GM19025 (cell line): ENCODE measurements around the gene PHF3.
A peak's percentile ranks its signal among the peaks of the same experiment; 100 is the strongest.

Source experiments
- ATAC-seq: cut with Tn5 transposase; IDR thresholded peaks from one replicate; pipeline ENCODE4 v1.9.1; 2021; ENCODE audit warnings: mild to moderate bottlenecking, low read depth, moderate library complexity; ENCODE audit not compliant: unreplicated experiment

Gene PHF3

DNA sequence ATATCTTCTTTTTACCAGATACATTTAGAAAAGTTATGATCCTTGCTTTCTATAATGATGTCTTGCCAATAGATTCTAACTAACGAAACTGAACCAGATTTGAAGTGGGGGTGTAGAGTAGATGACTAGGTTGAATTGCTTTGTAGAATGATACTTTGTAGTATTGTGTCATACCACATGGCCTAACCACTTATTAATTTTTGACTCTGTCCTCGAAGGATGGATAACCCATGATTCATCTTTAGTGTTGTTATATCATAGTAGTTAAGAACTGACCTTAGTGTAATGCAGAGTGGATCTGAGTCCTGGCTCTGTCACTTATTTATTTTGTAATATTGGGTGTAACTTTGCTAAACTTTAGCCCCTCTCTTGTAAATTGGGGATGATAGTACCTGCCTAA lies 4.5 kb downstream of the PHF3 start:
- ATAC-seq = no peak

DNA sequence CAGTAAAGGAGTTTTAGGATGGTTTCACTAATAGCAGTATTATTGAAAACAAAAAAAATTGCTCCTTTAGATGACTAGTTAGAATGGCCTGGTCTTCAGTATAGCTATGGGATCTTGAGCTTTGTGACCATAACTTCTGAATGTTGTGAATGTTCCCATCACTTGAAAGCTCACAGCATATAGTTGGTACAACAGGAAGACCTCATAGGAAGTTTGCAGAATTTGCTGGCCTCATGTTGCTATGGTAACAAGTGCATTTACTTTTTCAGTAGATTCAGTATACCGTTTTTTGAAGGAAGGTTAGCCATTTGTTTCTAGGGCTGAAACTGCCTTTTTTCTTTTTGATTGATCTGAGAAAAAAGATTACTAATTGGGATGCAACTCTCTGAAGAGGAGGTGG lies 8.3 kb downstream of the PHF3 start:
- ATAC-seq = no peak

DNA sequence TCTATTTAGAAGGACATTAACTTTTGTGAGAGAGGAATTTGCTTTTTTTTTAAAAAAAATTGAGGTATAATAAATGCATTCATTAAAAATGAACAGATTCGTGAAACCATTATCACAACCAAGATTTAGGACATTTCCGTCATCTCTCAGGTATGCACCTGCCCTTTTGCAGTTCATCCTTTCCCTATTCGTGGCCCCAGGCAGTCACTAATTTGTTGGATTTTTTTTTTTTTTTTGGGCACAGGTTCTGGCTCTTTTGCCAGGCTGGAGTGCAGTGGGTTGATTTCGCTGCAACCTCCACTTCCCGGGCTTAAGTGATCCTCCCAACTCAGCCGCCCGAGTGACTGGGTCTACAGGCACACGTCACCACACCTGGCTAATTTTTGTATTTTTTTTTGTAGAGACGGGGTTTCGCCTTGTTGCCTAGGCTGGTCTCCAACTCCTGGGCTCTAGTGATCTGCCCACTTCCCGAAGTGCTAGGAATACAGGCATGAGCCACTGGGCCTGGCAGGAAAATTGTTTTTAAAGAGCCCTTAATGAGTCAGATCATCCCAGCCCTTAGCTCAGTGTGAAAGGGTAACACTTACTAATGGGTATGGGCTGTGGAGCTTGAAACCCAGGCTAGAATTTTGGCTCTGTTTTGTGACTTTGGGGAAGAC lies 9.2 kb downstream of the PHF3 start:
- ATAC-seq = no peak

DNA sequence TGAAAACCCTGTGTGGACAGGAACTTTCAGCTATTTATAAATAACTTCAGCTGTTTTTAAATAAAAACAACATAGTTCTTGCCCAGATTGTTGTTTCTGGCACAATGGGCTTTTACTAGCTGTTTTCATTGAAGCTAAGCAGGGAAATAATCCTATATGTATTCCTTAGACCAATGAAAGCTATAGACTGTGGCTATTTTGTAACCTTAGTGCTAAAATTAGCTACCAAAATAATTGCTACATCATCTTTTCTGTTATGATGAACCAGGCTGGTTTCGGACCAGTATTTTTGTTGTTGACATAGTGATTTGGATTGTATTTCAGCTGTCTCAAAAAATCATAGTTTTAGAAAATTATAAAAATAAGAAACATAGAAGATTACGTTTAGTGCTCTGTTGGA lies 13.7 kb downstream of the PHF3 start:
- no peak for ATAC-seq

DNA sequence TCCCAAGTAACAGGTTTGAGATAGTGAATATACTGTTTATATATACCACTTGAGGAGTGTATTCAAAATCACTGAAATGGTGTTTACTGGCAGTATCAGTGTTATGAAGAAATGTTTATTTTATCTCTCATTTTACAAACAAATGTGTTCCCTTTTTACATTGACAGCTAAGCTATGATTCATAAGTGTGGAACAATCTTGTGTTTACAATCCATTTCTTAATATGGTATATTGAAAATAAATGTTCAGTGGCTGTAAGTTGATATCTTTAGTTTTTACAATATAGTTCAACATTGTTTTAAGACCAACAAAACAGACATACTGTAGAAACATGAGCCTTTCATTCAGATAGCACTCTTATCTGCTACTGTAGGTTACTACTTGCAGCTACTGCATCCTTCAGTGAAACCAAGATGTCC lies 14.3 kb downstream of the PHF3 start:
- no peak for ATAC-seq

DNA sequence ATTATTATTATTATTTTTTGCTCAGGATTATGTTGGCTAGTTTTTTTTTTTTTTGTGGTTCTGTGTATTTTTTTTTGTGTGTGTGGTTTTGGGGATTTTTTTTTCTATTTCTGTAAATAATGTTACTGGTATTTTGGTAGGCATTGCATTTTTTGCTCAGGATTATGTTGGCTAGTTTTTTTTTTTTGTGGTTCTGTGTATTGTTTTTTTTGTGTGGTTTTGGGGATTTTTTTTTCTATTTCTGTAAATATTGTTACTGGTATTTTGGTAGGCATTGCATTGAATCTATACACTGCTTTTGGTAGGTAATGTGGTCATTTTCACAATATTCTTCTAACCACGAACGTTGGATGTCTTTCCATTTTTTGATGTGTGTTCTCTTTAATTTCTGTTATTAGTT lies 17.4 kb downstream of the PHF3 start:
- ATAC-seq = no peak

DNA sequence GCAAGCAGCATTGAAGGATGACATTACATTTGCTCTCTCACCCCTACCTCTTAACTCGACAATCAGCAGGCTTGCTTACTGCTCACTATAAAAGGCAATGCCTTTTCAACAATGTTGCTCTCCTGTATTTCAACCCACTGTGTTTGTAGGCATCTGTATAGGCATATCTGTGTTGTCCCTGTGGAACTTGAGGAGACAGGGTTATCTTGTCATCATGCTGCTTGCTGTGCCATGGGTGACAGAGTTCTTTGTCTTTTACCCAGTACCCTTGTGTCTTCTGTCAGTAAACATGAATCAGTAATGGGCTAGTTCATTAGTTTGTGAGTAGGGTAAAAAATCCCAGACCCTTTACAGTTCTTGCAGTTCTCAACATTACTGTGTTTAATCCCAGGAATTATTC lies 25.2 kb downstream of the PHF3 start:
- ATAC-seq = no peak

DNA sequence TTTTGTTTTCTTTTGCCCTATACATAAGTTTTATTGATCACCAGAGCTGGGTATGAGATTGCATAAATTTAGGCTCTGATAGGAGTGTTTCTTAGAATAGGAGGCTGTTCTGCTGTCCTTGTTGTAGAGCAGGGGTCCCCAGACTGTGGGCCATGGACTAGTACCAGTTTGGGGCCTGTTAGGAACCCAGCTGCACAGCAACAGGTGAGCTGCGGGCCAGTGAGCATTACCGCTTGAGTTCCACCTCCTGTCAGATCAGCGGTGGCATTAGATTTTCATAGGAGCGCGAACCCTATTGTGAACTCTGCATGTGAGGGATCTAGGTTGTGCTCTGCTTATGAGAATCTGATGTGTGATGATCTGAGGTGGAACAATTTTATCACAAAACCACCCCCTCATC lies 26.2 kb downstream of the PHF3 start:
- no peak for ATAC-seq

DNA sequence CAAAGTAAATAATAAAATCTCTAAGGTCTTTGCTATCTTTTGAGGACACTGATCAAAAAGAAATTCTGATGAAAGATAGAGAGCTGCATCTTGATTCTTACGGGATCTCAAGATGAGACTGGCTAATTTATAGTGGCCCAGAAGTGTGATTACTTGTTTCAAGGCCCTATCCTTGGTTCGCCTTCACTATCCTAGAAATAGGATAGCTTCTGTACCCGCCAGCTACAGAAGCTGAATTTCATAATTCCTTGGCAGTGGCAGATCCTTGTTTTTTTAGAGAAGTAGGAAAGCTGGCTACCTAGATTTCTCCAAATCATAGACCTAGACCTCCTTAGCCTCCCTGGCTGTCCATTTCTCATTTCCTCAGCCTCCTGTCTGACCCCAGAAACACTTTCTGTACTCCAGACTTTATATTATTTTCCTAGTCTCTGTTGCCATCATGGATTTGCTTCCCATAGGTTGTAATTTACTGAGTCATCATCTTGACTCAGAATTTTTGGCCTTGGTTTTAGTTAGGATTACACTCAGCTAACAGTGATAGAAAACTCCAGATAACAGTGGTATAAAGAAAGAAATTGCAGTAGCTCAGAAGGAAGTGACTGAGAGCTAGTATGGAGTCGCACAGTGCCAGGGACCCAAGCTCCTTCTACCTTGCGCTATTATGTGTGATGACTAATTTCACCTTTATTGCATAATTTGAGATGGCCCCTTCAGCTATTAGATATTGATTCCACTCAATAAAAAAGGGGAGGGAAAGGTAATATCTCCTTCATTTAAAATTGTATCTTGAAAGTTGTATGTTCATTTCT lies 27.7 kb downstream of the PHF3 start:
- no peak for ATAC-seq

DNA sequence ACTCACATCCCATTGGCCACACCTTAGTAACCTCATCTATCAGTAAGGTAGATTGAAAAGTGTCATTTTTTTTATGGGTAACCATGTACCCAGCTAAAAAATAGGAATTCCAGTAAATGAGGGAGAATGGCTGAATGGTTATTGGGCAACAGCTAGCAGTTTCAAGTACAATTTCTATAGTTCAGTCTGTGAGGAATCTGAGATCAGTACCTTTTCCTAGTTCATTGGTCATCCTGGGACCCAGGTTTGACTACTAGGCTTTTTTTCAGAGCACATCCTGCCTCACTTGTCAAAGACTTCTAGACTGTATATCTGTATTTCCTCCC lies 28.3 kb downstream of the PHF3 start:
- ATAC-seq = no peak

DNA sequence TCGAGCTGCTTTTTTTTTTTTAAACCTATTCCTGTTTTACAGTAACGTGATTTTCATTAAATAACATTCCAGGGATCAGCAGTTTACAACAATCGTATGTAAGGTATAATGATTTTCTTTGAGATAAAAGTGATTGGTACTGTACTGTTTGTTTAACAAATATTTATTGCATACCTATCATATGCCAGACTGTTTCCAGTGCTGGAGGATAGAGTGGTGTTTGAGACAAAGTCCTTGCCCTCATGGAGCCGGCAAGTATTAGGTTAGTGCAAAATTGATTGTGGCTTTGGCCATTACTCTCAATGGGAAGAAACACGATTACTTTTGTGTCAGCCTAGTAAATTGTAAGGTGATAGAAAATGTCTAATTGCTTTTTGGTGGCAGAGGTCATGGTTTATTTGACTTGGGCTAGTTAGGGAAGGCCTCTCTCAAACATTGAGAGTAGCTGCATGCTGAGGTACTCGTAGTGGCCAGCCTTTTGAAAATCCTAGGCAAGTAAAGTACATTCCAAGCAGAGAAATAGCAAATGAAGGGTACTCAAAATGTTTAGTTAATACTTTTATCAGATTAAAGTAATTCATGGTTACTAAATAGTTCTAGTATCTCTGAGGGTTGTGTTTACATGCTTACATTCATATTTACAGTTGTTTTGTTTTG lies 35.6 kb downstream of the PHF3 start:
- ATAC-seq = no peak

DNA sequence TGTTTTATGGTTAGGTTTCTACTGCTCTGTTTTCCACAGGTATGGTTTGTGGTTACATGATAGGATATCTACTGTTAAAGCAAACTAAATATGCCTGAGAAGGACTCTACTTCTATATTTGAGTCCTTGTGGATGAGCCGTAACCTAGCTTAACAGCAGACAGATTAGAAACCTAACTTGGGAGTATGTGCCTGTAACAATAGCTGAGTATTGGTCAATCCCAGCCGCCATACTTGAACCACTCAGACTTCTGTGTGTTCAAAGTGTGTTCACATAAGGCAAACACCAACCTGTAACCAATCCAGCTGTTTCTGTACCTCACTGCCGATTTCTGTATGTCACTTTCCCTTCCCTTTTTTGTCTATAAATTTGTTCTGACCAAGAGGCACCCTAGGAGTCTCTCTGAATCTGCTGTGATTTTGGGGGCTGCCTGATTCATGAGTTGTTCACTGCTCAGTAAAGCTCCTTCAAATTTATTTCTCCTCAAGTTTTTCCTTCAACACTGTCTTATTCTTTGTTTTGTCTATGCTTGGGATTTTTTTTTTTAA lies 37.1 kb downstream of the PHF3 start:
- no peak for ATAC-seq

DNA sequence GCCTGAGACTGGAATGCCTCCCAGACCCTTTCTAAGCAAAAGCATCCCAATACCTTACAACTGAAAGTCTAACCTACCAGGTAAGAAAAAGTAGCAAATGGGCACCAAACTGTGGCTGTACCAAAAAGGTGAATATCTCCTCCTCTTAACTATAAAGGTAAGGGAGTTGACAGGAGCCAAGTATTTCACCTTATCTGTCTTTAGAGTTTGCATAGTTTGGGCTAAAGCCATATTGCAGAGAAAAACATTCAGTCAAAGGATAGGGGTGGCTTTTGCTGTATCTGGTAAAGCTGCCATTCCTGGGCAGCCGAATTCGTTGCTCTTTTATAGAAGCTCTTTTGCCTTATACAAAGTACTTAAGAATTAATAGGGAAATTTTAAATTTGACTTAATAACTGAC lies 38.1 kb downstream of the PHF3 start:
- ATAC-seq = no peak

DNA sequence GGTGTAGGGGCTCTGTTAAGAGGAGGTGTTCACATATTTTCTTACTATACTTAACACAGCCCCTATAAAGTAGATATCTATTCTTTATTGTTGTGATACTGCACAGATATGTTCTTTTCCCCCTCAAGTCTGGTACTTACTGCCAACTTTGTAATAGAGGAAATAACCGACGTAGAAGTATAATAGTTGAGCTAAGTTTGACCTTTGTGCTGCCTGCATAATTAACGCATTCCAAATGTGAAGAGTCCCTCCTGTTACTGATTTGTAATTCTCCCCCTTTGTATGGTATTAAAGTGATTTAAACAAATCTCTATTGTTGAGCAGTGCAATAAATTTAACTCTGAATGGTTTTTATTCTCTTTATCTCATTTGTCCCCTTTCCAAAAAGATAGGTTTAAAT lies 39.0 kb downstream of the PHF3 start:
- ATAC-seq = no peak

DNA sequence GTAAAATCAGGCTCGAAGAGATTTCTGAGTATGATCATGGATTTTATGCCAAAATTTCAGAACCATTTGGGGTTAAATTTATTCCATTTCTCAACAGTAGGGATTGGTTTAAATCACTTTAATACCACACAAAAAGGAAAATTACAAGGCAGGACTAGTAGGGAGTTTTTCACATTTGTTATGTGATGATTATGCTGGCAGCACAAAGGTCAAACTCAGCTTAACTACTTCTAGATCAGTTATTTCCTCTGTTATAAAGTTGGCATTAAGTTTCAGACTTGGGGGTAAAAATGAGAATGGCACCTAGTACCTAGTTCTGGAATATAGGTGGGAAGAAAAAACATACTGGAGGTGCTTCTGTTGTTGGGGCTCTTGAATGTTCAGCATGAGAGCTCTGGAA lies 39.5 kb downstream of the PHF3 start:
- ATAC-seq = no peak

DNA sequence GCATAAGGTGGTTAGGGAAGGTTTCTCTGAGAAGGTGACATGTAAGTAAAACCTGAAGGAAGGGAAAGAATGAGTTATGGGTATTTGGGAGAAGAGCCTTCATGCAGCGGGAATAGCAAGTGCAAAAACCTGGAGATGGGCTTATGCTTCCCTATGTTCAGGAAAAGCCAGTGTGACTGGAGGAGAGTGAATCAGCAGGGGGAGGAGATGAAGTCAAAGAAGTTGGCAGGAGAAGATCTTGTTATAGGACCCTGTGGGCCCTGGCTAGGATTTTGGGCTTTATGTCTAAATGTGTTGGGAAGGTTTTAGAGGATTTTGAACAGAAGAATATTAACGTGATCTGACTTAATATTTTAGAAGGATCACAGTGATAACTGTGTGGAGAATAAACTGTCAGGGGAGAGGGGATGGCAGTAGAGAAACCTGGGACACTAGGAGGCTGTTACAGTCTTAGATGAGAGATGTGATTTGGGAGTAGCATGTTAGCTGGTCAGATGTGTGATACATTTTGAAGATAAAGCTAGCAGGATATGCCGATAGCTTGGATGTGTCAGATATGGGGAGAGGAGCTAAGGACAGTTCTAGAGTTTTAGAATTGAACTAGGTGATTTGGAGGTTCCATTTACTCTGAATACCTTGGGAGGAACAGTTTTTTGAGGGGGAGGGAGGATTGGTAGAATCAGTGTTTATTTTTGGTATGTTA lies 41.0 kb downstream of the PHF3 start:
- no peak for ATAC-seq

DNA sequence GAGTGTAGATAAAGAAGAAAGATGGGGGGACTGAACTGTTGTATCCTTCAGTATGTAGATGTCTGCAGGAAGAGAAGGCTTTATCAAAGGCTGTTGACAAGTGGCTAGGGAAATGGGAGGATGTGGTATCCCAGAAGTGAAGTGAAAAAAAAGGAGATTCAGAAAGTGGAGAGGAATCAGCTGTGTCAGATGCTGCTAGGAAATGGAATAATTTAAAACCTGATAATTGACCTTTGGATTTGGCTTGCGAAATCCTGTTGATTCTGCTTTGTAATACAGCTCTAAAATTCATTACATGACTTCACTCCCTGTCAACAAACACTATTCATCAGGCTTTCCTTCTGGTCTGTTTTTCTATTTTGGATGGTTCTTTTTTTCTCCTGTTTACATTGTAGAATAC lies 41.7 kb downstream of the PHF3 start:
- no peak for ATAC-seq

DNA sequence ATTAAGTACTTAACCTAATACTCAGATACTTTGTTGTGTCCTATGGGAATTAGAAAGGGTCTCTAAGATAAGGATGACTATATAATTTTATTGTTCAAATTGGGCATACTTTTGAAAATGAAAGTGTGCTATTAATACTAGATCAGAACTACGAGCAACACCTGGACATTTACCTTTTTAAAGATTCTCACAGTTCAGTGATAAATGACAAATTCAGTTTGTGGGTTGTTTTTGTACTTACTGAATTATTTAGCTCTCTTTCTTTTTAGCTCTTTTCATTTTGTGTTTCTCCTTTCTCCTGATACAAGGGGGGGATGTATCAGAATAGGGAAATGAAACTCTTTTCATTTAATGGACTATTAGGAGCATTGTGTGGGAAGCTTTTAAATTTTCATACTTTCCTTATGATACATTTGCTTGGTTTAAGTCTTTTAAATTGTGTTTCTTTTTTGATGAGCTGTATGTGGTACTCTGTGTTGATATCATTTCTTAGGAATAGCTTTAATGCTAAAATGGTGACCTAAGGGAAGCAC lies 47.5 kb downstream of the PHF3 start:
- ATAC-seq = no peak

DNA sequence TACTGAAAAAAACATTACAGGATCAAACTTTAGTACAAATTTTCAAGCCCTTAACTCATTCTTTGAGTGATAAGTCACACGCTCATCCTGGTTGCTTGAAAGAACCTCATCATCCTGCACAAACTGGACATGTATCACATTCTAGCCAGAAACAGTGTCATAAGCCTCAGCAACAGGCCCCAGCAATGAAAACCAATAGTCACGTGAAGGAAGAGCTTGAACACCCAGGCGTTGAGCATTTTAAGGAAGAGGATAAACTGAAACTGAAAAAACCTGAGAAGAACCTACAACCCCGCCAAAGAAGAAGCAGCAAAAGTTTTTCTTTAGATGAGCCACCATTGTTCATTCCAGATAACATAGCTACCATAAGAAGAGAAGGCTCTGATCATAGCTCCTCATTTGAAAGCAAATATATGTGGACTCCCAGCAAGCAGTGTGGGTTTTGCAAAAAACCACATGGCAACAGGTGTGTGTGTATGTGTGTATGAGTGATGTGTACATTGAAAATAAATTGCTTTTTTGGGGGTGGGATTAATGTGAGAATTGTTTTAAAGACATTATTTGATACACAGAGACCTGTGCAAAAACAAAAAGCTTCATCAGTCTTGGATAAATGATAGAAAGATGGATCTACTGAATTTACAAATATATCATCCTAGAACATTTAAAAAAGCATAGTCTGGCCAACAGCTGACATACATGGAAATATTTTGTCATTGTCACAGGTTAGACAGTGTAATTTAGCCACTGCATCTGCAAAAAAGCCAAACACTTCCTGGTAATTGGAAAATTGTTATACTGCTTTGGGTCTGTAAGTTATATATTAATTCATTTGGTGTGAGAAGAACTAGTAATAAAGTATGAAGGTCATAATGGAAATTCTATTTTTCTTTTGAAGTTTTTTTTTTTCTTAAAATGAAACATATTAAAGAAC lies 50.1 kb downstream of the PHF3 start:
- peak; percentile 70 for ATAC-seq

DNA sequence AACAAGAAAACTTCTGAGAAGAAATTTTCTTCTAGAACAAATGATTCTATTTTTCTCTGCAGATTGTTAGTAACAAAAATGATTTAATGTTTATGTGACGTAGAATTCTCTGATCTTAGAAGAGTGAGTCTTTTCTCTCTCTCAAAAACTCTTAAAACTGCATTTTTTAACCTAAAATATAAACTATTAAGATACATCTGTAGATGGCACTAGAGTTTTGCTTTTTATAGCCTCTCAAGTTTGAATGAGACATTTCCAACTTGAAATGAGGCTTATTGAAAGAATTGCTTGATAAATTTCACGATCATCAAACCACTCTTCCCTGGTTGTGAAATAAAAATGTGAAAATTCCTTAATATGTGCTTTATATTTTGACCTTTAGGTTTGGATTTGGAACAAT lies 53.8 kb downstream of the PHF3 start:
- no peak for ATAC-seq
